Subcutaneous abdominal adipose tissue (tissue), 5 donors: Measurements from ENCODE around the gene SVBP.

ENCODE experiments used
- H3K27ac ChIP-seq: one replicate; pipeline ENCODE4 v1.7.0; 2013; ENCODE audit warnings: low read depth, mild to moderate bottlenecking, inconsistent platforms, low read length, moderate library complexity
- H3K27me3 ChIP-seq, 5 donors: one replicate each; pipeline ENCODE4 v1.7.0; 2013; ENCODE audit warnings: low read length in 5 of 5, inconsistent platforms in 1 of 5; ENCODE audit not compliant: control insufficient read depth in 5 of 5, insufficient read depth in 4 of 5
- H3K36me3 ChIP-seq, 5 donors: one replicate each; pipeline ENCODE4 v1.7.0; 2013; ENCODE audit warnings: low read length in 5 of 5; ENCODE audit not compliant: control insufficient read depth in 5 of 5, insufficient read depth in 5 of 5
- H3K4me1 ChIP-seq, 5 donors: one replicate each; pipeline ENCODE4 v1.7.0; 2013; ENCODE audit warnings: low read length in 5 of 5, mild to moderate bottlenecking in 3 of 5, moderate library complexity in 1 of 5; ENCODE audit not compliant: control insufficient read depth in 5 of 5, insufficient read depth in 5 of 5
- H3K4me3 ChIP-seq, 5 donors: one replicate each; pipeline ENCODE4 v1.7.0; 2013; ENCODE audit warnings: low read length in 5 of 5, low read depth in 1 of 5
- H3K9ac ChIP-seq, 5 donors: one replicate each; pipeline ENCODE4 v1.7.0; 2013; ENCODE audit warnings: low read length in 5 of 5, mild to moderate bottlenecking in 4 of 5, moderate library complexity in 3 of 5
- H3K9me3 ChIP-seq, 5 donors: one replicate each; pipeline ENCODE4 v1.7.0; 2013; ENCODE audit warnings: low read length in 5 of 5; ENCODE audit not compliant: control insufficient read depth in 5 of 5
- donor health status: healthy.
- donor health status: healthy.
- donor health status: healthy.
- donor health status: healthy.
- donor health status: healthy.

Gene SVBP

GRCh38 chr1:42767510-42768000, 49.6 kb downstream of the SVBP start:
- Histone ChIP-seq H3K36me3 (peaks cover 0 to under 1% (median 0%) of the 10 kb centered on the region in 5 donors), H3K27ac (peak overlapping the region; percentile 90), H3K4me3 (peak overlapping the region; percentile 95 to 100 (median 99)), H3K27me3 (no peaks in the 10 kb centered on the region), H3K9ac (peak overlapping the region; percentile 63 to 99 (median 96)), H3K9me3 (no peaks in the 10 kb centered on the region), H3K4me1 (peaks cover 4 to 37% (median 34%) of the 10 kb centered on the region in 5 donors)

- Histone ChIP-seq H3K27me3 (no peaks in the 10 kb centered on the region), H3K4me3 (peak within 1 kb of the TSS; percentile 95 to 100 (median 99)), H3K36me3 (peaks cover 0 to 5% (median 0%) of the 10 kb centered on the region in 5 donors), H3K4me1 (peaks cover 6 to 38% (median 36%) of the 10 kb centered on the region in 5 donors), H3K9me3 (no peaks in the 10 kb centered on the region), H3K9ac (peak within 1 kb of the TSS; percentile 77 to 99 (median 96)), H3K27ac (peak within 1 kb of the TSS; percentile 90)
Observed at GRCh38 chr1:42766741-42767509, 50.3 kb downstream of the SVBP start, which contains the start of the genes C1orf50 and P3H1. Gene C1orf50, plus strand, starts transcription at chr1:42767249. Its CDS starts 63 bp downstream, at chr1:42767312. Gene P3H1, minus strand, starts transcription at chr1:42767028. Its CDS starts 57 bp downstream, at chr1:42766971.

GRCh38 chr1:42765832-42766740, 51.1 kb downstream of the SVBP start:
- H3K4me1 ChIP-seq: peaks cover 6 to 38% (median 36%) of the 10 kb centered on the region in 5 donors

GRCh38 chr1:42765269-42765668, 51.9 kb downstream of the SVBP start:
- H3K27me3 ChIP-seq: no peaks in the 10 kb centered on the region
- H3K4me3 ChIP-seq: peak overlapping the region; percentile 86 to 100 (median 96)
- H3K9me3 ChIP-seq: no peaks in the 10 kb centered on the region
- H3K9ac ChIP-seq: peak overlapping the region in 4 of 5 donors; percentile 77 to 95 (median 89)
- H3K36me3 ChIP-seq: peaks cover 0 to 11% (median 0%) of the 10 kb centered on the region in 5 donors
- peaks cover 6 to 38% (median 36%) of the 10 kb centered on the region in 5 donors for H3K4me1 ChIP-seq
- peak overlapping the region; percentile 67 for H3K27ac ChIP-seq

More at GRCh38 chr1:42765832-42766740, 51.1 kb downstream of the SVBP start:
- Histone ChIP-seq H3K9me3 (no peaks in the 10 kb centered on the region), H3K36me3 (peaks cover 0 to 8% (median 0%) of the 10 kb centered on the region in 5 donors), H3K27ac (peak overlapping the region; percentile 67), H3K27me3 (no peaks in the 10 kb centered on the region), H3K4me3 (peak overlapping the region; percentile 86 to 100 (median 96)), H3K9ac (peak overlapping the region; percentile 77 to 95 (median 86))

- Histone ChIP-seq H3K27me3 (no peaks in the 10 kb centered on the region), H3K36me3 (peaks cover 12 to 31% (median 21%) of the 10 kb centered on the region in 5 donors), H3K4me1 (peaks cover 2 to 27% (median 23%) of the 10 kb centered on the region in 5 donors), H3K9me3 (no peaks in the 10 kb centered on the region), H3K4me3 (no peak overlapping the region), H3K9ac (no peak overlapping the region), H3K27ac (no peak overlapping the region)
Observed at GRCh38 chr1:42762269-42762668, 54.9 kb downstream of the SVBP start.

DNA sequence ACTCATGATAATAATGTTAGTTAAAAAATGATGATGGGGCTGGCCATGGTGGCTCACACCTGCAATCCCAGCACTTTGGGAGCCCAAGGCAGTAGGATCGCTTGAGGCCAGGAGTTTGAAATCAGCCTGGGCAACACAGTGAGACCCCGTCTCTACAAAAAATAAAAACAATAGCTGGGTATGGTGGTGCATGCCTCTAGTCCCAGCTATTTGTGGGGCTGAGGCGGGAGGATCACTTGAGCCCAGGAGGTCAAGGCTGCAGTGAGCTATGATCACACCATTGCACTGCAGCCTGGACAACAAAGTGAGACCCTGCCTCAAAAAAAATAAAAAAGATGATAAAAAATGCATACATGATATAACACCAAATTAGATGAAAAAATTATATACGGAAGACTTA, 55.6 kb downstream of the SVBP start:
- Histone ChIP-seq H3K27me3 (no peaks in the 10 kb centered on the region), H3K27ac (no peak overlapping the region), H3K36me3 (peaks cover 12 to 37% (median 24%) of the 10 kb centered on the region in 5 donors), H3K9me3 (no peaks in the 10 kb centered on the region), H3K9ac (no peak overlapping the region), H3K4me1 (peaks cover 2 to 29% (median 23%) of the 10 kb centered on the region in 5 donors), H3K4me3 (no peak overlapping the region)

GRCh38 chr1:42759114-42759513, 58.1 kb downstream of the SVBP start:
- no peaks in the 10 kb centered on the region for H3K9me3 ChIP-seq
- peaks cover 0 to 9% (median 2%) of the 10 kb centered on the region in 5 donors for H3K4me1 ChIP-seq
- H3K36me3 ChIP-seq: peaks cover 12 to 61% (median 48%) of the 10 kb centered on the region in 5 donors
- no peaks in the 10 kb centered on the region for H3K27me3 ChIP-seq
- no peak overlapping the region for H3K4me3 ChIP-seq
- H3K9ac ChIP-seq: no peak overlapping the region
- no peak overlapping the region for H3K27ac ChIP-seq

DNA sequence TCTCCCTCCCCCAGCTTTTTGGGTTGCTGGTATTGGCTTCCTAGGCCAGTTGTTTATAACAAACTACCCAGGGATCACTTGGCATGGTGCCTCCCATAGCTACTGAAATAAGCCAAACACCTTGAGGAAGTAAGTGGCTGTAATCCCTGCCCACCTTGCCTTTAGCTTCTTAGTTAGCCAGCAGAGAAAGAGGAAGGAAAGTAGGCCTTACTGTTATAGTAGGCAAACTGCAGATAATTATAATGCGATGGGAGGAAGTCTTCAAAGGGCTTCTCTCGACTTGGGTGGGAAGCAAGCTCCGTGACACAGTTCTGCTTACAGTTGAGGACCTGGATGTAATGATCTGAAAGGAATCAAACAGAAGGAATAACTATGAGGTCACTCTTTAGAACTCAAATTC, 58.6 kb downstream of the SVBP start:
- no peak overlapping the region for H3K4me3 ChIP-seq
- H3K27ac ChIP-seq: no peak overlapping the region
- H3K9me3 ChIP-seq: no peaks in the 10 kb centered on the region
- H3K9ac ChIP-seq: no peak overlapping the region
- peaks cover 12 to 66% (median 51%) of the 10 kb centered on the region in 5 donors for H3K36me3 ChIP-seq
- H3K4me1 ChIP-seq: peaks cover 0 to 9% (median 2%) of the 10 kb centered on the region in 5 donors
- no peaks in the 10 kb centered on the region for H3K27me3 ChIP-seq

- H3K4me1 ChIP-seq: peaks cover 0 to 9% (median 2%) of the 10 kb centered on the region in 5 donors
- no peaks in the 10 kb centered on the region for H3K27me3 ChIP-seq
- no peaks in the 10 kb centered on the region for H3K9me3 ChIP-seq
- H3K36me3 ChIP-seq: peaks cover 17 to 73% (median 57%) of the 10 kb centered on the region in 5 donors
- H3K27ac ChIP-seq: no peak overlapping the region
- H3K9ac ChIP-seq: no peak overlapping the region
- H3K4me3 ChIP-seq: no peak overlapping the region
Observed at GRCh38 chr1:42757892-42758275, 59.3 kb downstream of the SVBP start.
